HepG2 (cell line): ENCODE results near the gene COL9A2. TPM values are rescaled to one million over a fixed set of nuclear protein-coding genes. Genes with fewer than 3 reads are reported as not detected.

ENCODE experiments used
- AHDC1 ChIP-seq: sonication (generic); formaldehyde crosslinking; IDR thresholded peaks from 2 replicates; pipeline ENCODE4 v1.5.1; 2020; ENCODE audit warnings: mild to moderate bottlenecking, missing genetic modification reagents, borderline replicate concordance
- EP300 ChIP-seq, 3 experiments: sonication (generic) in 1 of 3; formaldehyde crosslinking in 1 of 3; IDR thresholded peaks; 2 replicates each; pipeline versions ENCODE4 v1.5.1 to v1.6.1; 2011 to 2020; ENCODE audit warnings: low read depth in 2 of 3, low read length in 2 of 3, borderline replicate concordance in 1 of 3, improper control_type of control experiment in 1 of 3, mild to moderate bottlenecking in 1 of 3, missing genetic modification reagents in 1 of 3, moderate library complexity in 1 of 3
- GFI1 ChIP-seq: sonication (generic); formaldehyde crosslinking; IDR thresholded peaks from 2 replicates; pipeline ENCODE4 v1.5.0; 2020; ENCODE audit warnings: missing genetic modification reagents, mild to moderate bottlenecking, borderline replicate concordance
- HNRNPUL1 ChIP-seq: fragments of 200-400 bp; formaldehyde crosslinking; IDR thresholded peaks from 2 replicates; pipeline ENCODE4 v1.6.1; 2017; ENCODE audit warnings: low read depth, mild to moderate bottlenecking, low read length, moderate library complexity
- NR2F2 ChIP-seq: IDR thresholded peaks from 2 replicates; pipeline ENCODE4 v1.6.1; 2012; ENCODE audit warnings: low read depth, inconsistent platforms, borderline replicate concordance
- RFX3 ChIP-seq: IDR thresholded peaks from 2 replicates; pipeline ENCODE4 v1.6.1; 2016; ENCODE audit warnings: missing biosample characterization, missing genetic modification reagents
- SMYD3 ChIP-seq: sonication (generic); formaldehyde crosslinking; IDR thresholded peaks from 2 replicates; pipeline ENCODE4 v1.8.1; 2023; ENCODE audit warnings: mild to moderate bottlenecking, missing genetic modification reagents
- TBX2 ChIP-seq: sonication (generic); formaldehyde crosslinking; IDR thresholded peaks from 2 replicates; pipeline ENCODE4 v1.5.0; 2020; ENCODE audit warnings: missing genetic modification reagents, mild to moderate bottlenecking, borderline replicate concordance
- TFAP4 ChIP-seq: sonication (generic); IDR thresholded peaks from 2 replicates; pipeline ENCODE4 v1.6.1; 2016; ENCODE audit warnings: low read depth, borderline replicate concordance
- XBP1 ChIP-seq: sonication (generic); formaldehyde crosslinking; IDR thresholded peaks from 2 replicates; pipeline ENCODE4 v1.5.0; 2020; ENCODE audit warnings: missing genetic modification reagents
- ZKSCAN8 ChIP-seq: IDR thresholded peaks from 2 replicates; pipeline ENCODE4 v1.6.1; 2016; ENCODE audit warnings: borderline replicate concordance, missing genetic modification reagents, missing compliant biosample characterization
- ZNF143 ChIP-seq: sonication (generic); formaldehyde crosslinking; IDR thresholded peaks from 2 replicates; pipeline ENCODE4 v1.4.0; 2020; ENCODE audit warnings: missing genetic modification reagents
- ZNF281 ChIP-seq: sonication (generic); formaldehyde crosslinking; IDR thresholded peaks from 2 replicates; pipeline ENCODE4 v1.4.0; 2020; ENCODE audit warnings: missing genetic modification reagents, borderline replicate concordance
- ZNF362 ChIP-seq: sonication (generic); formaldehyde crosslinking; IDR thresholded peaks from 2 replicates; pipeline ENCODE4 v1.4.0; 2020; ENCODE audit warnings: missing genetic modification reagents, mild to moderate bottlenecking, borderline replicate concordance
- ZNF580 ChIP-seq: IDR thresholded peaks from 2 replicates; pipeline ENCODE4 v1.6.1; 2016; ENCODE audit warnings: low read depth, borderline replicate concordance
- polyA plus RNA-seq, 8 experiments: library from polyadenylated mRNA; depleted of rRNA in 3 of 8; stranded (reverse) in 7 of 8; unstranded in 1 of 8; fragments of >200 nt; fragmentation: Illumina TruSeq in 4 of 8; extraction: Trizol in 4 of 8; gene quantifications; 2 replicates each; pipeline versions ENCODE4 v1.2.1 to v1.2.3, GENCODE V29; 2011 to 2016; ENCODE audit warnings: low read depth in 4 of 8, missing spikeins in 1 of 8, mixed read lengths in 1 of 8; ENCODE audit not compliant: insufficient read depth in 1 of 8
- total RNA-seq, 5 experiments: library from RNA; depleted of rRNA; stranded (reverse); fragments of >200 nt; fragmentation: Illumina TruSeq; extraction: Trizol; gene quantifications; 2 replicates each; pipeline ENCODE4 v1.2.3, GENCODE V29; 2016; ENCODE audit warnings: low read depth in 1 of 5

The COL9A2 gene
- total and polyA plus RNA-seq, 2 of the 13 experiments (the other 11 are each of a cell fraction or from before 2014, with no cell fraction given) = 20.2 to 26.9 TPM

- no peak for TF ChIP-seq ZNF362 (CRISPR knock-in tag)
- TF ChIP-seq AHDC1 (CRISPR knock-in tag) = 0 out of 2 replicates have a peak, but pooled peaks have one; percentile 29
- TF ChIP-seq NR2F2 = peak; percentile 39; the same call in 1 of the 2 replicates
- no peak for TF ChIP-seq HNRNPUL1
- no peak for TF ChIP-seq ZKSCAN8 (CRISPR knock-in tag)
- no peak for TF ChIP-seq XBP1 (CRISPR knock-in tag)
- TF ChIP-seq EP300 (IDR thresholded peaks at IDR 0.05; ENCODE audit: low read depth in 2 of 2, low read length in 2 of 2) = peak in 1 of 2 experiments; percentile 73; a peak in 2 of 4 replicates
- TF ChIP-seq EP300 (CRISPR knock-in tag; IDR thresholded peaks at IDR 0.05; ENCODE audit: borderline replicate concordance) = no peak; the same call in 1 of the 2 replicates
- TF ChIP-seq ZNF281 (CRISPR knock-in tag) = no peak
- no peak for TF ChIP-seq GFI1
- TF ChIP-seq ZNF580 (CRISPR knock-in tag) = no peak
- TF ChIP-seq TFAP4 = peak; percentile 41; the same call in 1 of the 2 replicates
- no peak for TF ChIP-seq TBX2 (CRISPR knock-in tag)
- TF ChIP-seq RFX3 = no peak
- no peak for TF ChIP-seq ZNF143 (CRISPR knock-in tag)
- TF ChIP-seq SMYD3 (CRISPR knock-in tag) = no peak
Measured at GRCh38 chr1:40313329-40313957, 3.6 kb downstream of the COL9A2 start (continued).
